NCI-H2227 (cell line): ENCODE measurements around the gene LRP1-AS.
"Not testable (repeated sequence)": the region's sequence is repeated elsewhere in the genome, so short reads cannot be mapped to it uniquely, and the experiment has no call there.

Source experiments
- DNase-seq: peaks from one replicate; lab custom pipeline; 2025; ENCODE audit not compliant: unreplicated experiment; lab: John Stamatoyannopoulos, UW

Gene LRP1-AS

DNA sequence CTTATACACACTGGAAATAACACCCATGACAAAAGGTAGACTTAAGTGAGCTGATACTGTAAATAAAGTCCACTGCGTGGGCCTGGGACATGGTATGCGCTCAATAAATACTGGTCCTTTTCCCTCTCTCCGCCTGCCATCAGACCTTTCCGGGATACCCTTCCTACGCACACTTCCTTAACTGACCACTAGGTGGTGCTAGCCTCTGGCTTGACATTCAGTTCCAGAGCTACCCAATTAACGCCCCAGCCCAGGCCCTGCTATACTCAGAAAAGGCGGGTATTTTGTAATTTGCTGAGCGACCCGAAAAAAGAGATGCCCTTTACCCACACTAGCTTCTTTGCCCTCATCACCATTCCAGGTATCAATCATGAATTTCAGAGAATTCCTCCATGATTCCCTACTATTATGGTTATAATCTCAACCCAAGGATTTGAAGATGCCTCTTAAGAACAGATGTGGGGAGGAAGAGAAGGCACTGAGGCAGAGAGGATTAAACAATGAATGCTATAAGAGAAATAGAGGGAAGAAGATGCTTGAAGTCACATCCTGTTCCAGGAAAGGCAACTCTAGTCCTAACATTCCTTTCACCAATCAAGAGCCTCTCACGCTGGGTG, 23.1 kb downstream of the LRP1-AS start:
- peak; percentile 83 for DNase-seq

DNA sequence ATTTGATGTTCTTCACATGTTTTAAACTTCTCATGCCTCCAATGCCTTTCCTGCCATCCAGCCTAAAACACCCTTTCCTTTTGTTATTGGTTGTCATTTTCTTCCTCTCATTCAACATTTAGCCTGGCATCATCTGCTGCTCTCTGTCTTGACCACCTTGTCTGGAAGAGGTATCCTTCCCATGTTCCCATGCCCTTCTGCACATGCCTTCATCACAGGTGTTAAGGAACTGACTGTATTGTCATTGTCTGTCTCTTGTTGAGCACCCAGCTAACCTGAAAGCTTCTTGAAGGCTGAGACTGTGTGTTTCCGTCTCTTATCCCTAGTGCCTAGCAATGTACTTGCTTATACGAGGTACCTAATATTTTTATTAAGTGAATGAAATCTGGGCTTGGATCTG, 23.6 kb downstream of the LRP1-AS start:
- no peak for DNase-seq

DNA sequence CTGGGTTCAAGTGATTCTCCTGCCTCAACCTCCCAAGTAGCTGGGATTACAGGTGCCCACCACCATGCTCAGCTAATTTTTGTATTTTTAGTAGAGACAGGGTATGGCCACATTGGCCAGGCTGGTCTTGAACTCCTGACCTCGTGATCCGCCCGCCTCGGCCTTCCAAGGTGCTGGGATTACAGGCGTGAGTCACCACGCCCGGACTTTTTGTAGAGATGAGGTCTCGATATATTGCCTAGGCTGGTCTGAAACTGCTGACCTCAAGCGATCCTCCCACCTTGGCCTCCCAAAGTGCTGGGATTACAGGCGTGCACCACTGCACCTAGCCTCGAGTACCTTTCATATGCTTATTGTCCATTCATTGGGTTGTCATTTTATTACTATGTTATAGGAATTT, 26.7 kb downstream of the LRP1-AS start:
- DNase-seq = not testable (repeated sequence)

DNA sequence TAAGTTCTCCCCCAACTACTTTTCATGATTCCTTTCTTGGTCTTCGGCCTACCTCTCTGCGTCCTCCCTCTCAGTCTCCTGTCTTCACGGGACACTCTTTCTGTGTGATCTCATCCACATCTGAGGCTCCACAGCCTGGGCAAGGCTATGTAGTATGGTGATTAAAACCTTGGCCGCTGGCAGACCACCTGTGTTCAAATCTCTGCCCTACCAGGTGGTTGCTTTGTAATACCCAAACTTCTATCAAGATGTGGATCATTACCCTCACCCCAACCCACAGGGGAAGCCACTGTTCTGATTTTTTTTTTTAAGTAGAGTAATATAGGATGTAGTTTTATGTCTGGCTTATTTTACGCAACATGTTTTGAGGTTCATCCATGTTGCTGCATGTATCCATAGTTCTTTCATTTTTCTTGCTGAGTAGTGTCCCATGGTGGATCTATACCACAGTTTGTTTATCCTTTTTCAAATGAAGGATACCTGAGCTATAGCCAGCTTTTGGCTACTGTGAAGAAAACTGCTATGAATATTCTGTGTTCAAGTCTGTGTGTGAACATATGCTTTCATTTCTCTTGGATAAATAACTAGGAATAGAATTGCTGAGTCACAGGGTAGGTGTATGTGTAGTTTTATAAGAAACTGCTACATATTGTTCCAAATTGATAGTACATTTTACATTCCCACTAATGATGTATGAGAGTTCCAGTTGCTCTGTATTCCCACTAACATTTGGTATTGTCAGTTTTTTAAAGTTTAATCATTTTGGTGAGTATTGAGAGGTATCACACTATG, 27.9 kb downstream of the LRP1-AS start:
- DNase-seq = no peak

DNA sequence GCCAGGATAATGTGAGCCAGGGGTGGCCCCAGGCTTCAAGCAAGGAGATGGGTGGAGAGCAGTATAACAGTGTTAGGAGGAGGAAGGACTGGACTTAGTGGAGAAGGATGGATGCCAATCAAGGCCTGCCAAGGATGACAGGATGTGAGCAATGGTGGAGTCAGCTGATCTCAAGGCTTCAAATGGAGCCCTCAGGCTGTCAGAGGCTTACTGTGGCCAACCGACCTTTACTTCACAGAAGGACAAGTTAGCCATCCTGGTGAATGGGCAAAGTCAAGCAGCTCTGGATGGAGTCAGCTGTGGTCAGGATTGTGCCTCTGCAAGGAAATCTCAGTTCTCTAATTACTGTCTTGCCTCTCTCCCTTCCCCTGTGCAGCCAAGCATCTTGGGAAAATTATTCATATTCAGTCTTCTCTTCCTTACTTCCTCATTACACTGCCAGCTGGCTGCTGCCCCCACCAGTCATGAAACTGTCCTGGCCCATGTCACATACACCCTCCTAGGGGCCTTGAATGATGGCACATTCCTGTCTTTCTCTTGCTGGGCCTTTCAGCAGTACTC, 28.6 kb downstream of the LRP1-AS start:
- DNase-seq = no peak

DNA sequence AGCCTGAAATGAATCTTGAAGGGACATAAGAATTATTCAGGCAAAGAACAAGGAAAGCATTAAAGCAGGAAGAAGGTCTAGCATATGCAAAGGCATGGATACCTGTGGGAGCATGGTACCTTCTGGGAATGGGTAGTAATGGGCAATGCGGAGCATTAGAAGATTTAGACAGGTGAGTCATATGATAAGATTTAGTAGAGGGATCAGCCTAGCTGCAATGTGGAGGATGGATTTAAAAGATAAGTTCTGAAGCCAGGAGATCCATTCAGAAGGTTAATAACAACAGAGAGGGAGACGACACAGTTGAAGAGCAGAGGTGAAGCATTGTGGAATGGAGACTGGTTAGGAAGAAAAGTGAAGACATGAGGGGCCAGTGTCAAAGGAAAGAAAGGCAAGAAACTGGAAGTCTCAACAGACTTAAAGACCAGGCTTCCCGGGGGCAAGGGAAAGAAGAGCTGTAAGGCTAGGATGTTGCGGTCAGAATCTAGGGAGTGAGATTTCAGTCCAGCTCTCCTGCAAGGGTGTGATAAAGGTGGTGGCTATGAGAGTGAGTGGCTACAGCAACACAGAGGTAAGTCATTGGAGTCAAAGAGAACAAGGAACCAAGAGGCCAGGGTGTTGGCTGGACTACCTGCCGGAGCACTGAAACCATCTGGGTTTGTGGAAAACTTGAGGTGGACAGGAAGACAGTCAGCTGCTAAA, 30.7 kb downstream of the LRP1-AS start:
- no peak for DNase-seq

DNA sequence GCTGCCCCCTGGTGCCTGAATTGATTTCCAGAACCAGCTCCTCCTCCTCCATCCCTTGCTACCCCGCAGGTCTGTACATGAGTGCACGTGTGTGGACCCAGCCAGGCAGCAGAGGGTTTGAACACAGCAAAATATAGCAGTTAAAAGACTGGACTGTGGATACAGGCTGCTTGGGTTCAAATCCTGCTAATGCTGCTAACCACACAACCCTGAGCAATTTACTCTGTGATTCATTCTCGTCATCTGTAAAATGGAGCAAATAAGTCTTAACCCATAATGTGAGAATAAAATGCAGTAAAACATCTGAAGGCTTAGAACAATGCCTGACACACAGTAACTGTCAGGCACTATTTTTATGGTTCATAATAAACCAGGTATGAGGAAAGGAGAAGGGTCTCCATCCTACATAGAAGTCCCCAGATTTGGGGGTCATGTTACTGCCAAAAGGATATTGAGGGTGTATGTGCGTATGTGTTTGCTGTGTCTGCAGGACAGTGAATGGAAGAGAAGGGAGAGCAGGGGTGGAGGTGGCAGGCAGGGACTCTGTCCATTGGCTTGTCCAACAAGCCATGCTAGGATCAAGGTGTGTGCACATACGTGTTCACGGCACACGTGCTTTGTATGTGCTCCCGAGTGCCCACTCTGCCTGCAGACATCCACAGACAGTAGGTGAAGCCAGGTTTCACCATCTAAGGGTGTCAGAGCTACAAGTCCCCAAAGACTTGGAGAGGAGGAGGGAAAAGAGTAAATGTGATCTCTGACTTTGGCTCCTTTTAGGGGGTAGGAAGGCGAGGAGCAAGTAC, 34.7 kb downstream of the LRP1-AS start:
- DNase-seq = no peak

DNA sequence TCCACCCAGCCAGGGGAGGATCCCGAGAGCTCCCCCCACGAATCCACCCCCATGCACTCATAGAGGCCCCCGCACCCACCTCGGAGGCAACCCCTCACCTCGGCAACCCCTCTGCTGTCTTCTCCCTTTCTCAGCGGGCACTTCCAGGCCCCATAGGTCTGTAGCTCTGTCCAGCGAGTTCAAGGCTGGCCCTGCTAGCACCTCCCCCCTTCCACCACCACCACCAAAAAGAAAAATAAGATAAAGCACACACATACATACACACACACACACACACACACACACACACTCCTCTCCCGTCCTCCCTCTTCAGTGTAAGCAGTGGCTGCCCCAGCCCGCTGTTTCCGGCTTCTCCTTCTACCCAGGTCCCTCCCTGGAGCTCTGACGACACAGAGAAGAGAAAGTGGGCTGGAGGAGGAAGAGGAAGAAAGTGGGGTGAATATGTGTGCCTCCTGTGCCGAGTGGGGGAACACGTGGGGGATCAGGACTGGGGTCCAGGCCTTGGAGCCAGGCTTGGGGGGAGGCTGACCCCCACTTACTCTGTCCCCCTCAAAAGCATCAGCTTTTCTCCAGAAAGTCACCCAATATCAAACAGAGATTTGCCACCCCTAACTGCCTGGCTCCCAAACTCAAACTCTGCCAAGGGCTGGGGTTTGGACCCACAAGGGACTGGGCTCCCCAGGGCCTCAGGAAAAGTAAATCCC, 36.2 kb downstream of the LRP1-AS start, which contains the start of gene STAT6:
Gene STAT6 (minus strand): TSS at position 332 of the 704 bp plus-strand sequence. CDS start 3,084 bp downstream, outside the sequence.
- peak; percentile 58 for DNase-seq

DNA sequence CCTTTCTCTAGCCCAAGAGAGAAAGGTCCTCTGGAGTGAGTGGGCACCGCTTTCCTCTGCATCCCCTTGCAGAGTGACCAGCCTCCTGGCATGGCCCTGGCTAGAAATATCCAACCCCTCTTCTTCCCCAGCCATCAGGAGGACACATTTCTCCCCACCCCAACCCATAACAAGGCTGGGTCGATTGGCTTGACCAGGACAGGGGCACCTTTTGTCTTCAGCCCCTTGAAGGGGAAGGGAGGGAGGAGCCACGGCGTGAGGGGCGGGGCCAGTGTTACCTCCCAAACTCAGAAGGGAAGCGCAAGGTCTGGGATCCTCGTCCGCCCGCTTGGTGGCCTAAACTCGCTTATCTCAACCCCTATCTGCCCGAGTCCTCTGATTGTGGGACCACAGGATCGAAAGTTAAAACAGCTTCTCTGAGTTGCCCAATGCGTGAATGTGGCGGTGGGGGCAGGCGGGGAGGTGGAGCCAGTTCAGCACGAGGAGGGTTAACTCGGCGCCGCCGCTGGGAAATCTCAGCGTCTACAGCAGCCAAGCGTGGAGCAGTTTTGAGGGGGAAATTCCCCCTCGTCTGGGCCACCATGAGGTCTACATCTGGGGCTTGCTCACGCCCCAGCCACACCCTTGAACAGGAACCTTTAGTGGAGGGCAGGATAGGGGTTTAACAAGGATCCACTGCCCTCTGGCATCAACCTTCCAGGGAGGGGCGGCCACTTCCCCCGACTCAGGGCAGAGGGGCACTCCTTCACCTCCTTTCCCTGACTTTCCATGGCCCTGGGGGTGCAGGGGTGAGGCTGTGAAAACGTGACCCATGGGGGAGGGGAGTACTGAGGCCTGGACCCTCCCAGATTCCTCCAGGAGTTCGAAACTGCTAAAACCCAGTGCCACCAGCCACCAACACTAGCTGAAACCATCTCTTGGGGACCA, 37.1 kb downstream of the LRP1-AS start:
- DNase-seq = peak; percentile 32

DNA sequence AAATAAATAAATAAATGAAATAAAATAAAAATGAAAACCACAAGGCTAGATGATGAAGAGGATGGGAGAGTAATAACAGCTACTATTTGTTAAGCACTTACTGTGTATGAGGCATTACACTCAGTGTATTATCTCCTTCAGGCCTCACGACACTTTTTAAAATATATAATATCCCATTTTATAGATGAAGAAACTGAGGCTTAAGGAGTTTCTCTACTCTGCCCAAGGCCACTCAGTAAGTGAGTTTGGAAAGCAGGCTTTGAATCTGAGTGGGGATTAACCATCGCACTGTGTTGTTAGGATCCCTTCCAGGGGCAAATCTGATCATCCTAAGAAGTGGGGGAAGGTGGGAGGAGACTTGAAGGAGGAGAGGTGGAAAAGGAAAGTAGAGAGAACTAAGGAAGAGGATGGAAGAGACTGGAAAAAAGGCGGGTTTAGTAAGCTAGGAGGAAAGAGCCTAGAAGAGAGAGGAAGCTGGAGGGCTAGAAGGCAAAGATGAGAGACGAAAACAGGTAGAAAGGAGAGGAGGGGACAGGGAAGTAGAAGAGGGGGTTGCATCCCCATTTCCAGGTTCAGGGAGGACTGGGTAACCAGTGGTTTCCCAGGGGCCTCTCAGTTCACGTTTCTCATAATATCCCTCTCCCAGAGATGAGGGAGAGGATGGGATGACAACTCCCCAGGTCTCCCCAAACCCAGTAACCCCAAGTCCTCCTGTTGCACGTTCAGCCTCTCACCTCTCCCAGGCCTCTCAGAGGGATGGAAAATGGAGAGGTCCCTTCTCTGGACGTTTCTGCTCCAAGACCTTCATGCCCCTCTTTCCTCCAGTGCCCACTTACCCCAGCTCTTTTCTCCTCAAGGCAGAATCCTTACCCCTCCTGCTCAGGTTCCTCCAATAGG, 38.0 kb downstream of the LRP1-AS start:
- DNase-seq = no peak

DNA sequence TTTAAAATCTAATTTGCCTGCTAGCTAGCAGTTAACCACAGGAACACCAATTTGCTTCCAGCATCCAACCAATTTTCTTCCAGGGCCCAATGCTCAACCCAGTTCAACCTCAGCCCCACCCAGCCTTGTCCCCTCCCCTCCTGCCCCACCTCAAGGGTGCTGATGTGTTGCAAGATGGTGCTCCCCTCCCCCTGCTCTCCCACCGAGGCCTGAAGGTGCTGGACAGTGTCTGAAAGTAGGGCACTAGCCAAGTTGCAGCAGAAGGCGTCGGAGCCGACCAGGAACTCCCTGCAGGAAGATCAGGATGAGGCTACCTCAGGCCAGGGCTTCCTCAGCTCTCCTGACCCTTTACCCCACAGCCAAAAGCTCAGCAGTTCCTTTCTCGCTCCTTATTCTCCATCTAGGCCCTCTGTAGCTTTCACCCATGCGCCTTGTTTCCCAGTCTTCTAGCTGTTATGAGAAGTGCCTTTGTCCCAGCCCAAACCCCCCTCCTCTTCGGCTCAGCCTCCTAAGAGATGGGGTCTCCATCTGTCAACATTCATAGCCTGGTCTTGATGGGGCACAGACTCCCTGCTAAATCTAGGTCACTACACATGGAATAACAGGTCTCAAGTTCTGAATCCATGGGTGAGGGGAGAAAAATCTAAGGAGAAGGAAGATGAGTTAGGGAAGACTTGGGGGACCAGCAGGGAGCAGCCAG, 39.8 kb downstream of the LRP1-AS start:
- DNase-seq = no peak

DNA sequence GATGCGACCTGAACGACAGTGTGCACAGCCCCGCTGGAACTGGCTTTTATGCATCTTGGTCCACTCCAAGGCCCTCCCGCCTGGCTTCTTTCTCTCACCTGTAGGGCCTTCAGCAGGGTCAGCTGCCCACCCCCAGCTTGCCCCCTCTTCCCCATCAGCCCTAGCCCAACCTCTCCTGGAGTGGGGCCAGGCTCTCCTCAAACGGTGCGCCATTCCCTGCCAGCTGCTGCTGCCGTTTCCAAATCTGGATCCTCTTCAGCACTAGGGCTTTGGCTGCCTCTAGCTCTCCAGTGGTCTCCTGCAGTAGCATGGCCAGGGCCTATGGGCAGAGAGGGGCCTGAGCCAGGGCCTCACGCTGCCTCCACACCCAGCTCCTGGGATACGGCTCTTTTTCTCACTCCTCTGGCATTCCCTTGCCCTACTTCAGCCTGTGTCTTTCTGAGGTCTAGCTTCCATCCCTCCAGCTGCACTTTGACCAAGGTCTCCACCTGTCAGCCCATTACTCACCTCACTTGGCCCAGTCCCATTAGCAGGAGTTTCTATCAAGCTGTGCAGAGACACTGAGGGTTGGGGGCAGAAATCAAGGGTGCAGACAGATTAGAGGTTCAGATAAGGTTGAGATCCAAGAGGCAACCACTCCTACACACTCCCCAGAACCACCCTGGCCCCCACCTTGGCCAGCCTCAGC, 41.3 kb downstream of the LRP1-AS start:
- DNase-seq = no peak

DNA sequence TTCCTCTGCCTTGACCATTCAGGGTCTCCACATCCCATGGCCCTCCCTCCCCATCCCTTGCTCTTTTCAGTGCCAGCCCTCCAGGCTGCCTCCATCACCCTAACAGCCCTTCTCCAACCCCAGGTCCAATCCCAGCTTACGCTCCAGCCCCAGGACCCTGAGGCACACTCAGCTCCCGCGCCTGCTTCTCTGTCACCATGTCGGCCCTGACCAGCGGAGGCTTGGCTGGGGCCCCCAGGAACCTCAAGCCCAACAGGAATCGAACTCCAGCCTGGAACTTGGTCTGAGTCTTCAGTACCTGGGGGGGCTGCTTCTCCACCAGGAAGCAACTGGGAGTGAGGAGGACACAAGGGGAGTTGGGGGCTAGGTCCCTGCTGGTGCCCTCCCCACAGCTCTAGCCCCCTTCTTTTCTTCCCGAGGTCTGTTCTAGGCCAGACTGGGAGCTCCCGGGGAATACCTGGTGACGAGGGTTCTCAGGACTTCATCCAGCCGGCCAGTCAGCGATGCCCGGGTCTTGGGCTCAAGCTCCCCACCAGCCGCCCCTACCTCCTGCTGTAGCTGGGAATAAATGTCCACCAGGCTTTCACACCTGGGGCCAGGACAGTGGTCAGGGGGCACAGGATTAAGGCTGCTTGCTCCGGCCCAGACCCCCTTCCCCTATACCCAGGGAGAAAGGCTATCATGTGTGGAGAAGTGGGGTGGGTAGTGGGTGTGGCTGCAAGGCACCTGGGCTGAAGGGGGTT, 42.2 kb downstream of the LRP1-AS start:
- DNase-seq = no peak

DNA sequence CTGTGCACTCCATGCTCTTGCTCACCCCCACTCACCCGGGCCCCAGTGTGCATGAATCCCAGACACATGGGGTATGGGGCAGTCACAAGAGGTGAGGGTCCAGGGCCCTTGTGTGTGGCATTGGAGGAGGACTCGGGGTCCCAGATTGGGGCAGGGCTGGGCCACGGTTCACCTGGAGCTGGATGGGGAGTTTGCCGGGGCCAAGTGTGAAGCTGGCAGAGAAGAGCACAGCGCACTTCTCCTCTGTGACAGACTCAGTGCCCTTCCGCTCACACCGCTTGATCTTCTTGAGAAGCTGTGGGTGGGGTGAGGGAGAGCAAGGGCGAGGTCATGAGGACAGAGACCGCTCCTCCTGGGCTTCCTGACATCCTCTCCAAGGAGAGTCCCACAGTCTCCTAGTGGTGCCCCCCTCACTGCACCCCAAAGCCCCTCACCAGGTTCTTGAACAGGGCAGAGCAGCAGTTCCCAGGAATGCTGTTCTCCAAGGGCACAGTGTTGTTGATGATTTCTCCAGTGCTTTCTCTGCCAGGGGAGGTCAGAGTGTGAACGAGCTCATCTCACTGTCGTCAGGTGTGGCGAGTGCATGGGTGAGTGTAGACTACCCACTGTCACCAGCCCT, 43.0 kb downstream of the LRP1-AS start:
- DNase-seq = no peak

DNA sequence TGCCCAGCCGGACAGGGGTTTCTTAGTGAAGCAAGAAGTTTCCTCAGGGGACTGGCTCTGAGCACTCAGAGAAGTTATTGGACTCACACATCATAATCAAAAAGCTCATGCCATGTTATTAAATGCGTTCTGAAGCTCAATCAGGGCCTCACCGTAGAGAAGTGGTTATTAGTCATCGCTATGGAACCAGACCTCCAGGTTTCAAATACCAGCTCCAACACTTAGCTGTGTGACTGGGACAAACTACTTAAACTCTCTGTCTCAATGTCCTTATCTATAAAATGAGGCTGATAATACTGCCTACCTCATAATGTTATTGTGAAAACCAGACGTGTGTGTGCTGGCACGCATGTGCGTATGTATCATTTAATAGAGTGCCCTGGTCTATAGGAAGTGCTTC, 43.6 kb downstream of the LRP1-AS start:
- no peak for DNase-seq
